Naive B cell (primary cell): ENCODE results near the gene ATF6. TPM values are rescaled to one million over a fixed set of nuclear protein-coding genes. Genes with fewer than 3 reads are reported as not detected.

Source experiments
- ATAC-seq, 2 donors: fragments of 150-1000 bp; cut with Tn5 transposase; 2 replicates each; pipeline ENCODE4 v1.10.0; 2021; ENCODE audit warnings: low read depth in 2 of 2, mild to moderate bottlenecking in 2 of 2, moderate library complexity in 2 of 2
- DNase-seq: peaks from one replicate; pipeline ENCODE4 v3.0.0; 2022
- H3K27ac Mint-ChIP-seq, 6 donors: one replicate each; pipeline ENCODE4 v1.8.0; 2020 to 2022; ENCODE audit warnings: mild to moderate bottlenecking in 6 of 6, mixed read lengths in 6 of 6, moderate library complexity in 5 of 6, inconsistent platforms in 2 of 6
- H3K27me3 Mint-ChIP-seq, 3 donors: one replicate each; pipeline ENCODE4 v1.8.0; 2021 to 2022; ENCODE audit warnings: mixed read lengths in 3 of 3, mild to moderate bottlenecking in 1 of 3
- H3K36me3 Mint-ChIP-seq, 2 donors: one replicate each; pipeline ENCODE4 v1.8.0; 2020 to 2022; ENCODE audit warnings: mixed read lengths in 2 of 2, inconsistent platforms in 1 of 2, mild to moderate bottlenecking in 1 of 2
- H3K4me1 Mint-ChIP-seq, 3 donors: one replicate each; pipeline ENCODE4 v1.8.0; 2020 to 2022; ENCODE audit warnings: mixed read lengths in 3 of 3, inconsistent platforms in 1 of 3, mild to moderate bottlenecking in 1 of 3, moderate library complexity in 1 of 3
- H3K4me3 Mint-ChIP-seq, 8 donors: one replicate each; pipeline ENCODE4 v1.8.0; 2020 to 2022; ENCODE audit warnings: mild to moderate bottlenecking in 8 of 8, mixed read lengths in 8 of 8, moderate library complexity in 8 of 8, inconsistent platforms in 2 of 8
- H3K9me3 Mint-ChIP-seq, 7 donors: one replicate each; pipeline ENCODE4 v1.8.0; 2020 to 2022; ENCODE audit warnings: mixed read lengths in 7 of 7, mild to moderate bottlenecking in 5 of 7, inconsistent platforms in 2 of 7, moderate library complexity in 1 of 7
- polyA plus RNA-seq, 6 donors: library from polyadenylated mRNA; unstranded; fragments of 300-500 nt; fragmentation: Illumina TruSeq; gene quantifications; one replicate each; pipeline ENCODE4 v1.2.3, GENCODE V29; 2021; ENCODE audit warnings: low read depth in 6 of 6

ATF6 gene
- polyA plus RNA-seq, 6 donors from 2014 or later = 12.0 to 15.3 (median 14.3) TPM

GRCh38 chr1:161987872-161988271 lies 221.8 kb downstream of the ATF6 start:
- Mint-ChIP-seq H3K27ac (no peak overlapping the region), H3K4me3 (no peak overlapping the region)

GRCh38 chr1:161988413-161988812 lies 222.3 kb downstream of the ATF6 start:
- peaks cover 5 to 7% of the 10 kb centered on the region in 2 donors for H3K36me3 Mint-ChIP-seq
- DNase-seq = no peak

More at GRCh38 chr1:161987872-161988271, 221.8 kb downstream of the ATF6 start:
- Mint-ChIP-seq H3K36me3 (peaks cover 5 to 7% of the 10 kb centered on the region in 2 donors), H3K9me3 (peaks cover 1 to 10% (median 5%) of the 10 kb centered on the region in 7 donors), H3K27me3 (peaks cover 4 to 33% (median 17%) of the 10 kb centered on the region in 3 donors), H3K4me1 (no peaks in the 10 kb centered on the region)
- no peak for ATAC-seq
- DNase-seq = no peak

GRCh38 chr1:161989108-161989507 lies 223.0 kb downstream of the ATF6 start:
- Mint-ChIP-seq H3K27me3 (peaks cover 8 to 26% (median 17%) of the 10 kb centered on the region in 3 donors), H3K27ac (no peak overlapping the region), H3K36me3 (peaks cover 5 to 7% of the 10 kb centered on the region in 2 donors), H3K9me3 (peaks cover 1 to 10% (median 5%) of the 10 kb centered on the region in 7 donors), H3K4me1 (no peaks in the 10 kb centered on the region), H3K4me3 (no peak overlapping the region)
- ATAC-seq (no peak), DNase-seq (no peak)

More at GRCh38 chr1:161988413-161988812, 222.3 kb downstream of the ATF6 start:
- Mint-ChIP-seq H3K4me3 (no peak overlapping the region), H3K27ac (no peak overlapping the region), H3K27me3 (peaks cover 7 to 27% (median 17%) of the 10 kb centered on the region in 3 donors), H3K4me1 (no peaks in the 10 kb centered on the region), H3K9me3 (peaks cover 1 to 10% (median 5%) of the 10 kb centered on the region in 7 donors)
- ATAC-seq = no peak

GRCh38 chr1:161989786-161990185 lies 223.7 kb downstream of the ATF6 start:
- Mint-ChIP-seq H3K36me3 (peaks cover 5 to 7% of the 10 kb centered on the region in 2 donors), H3K27ac (no peak overlapping the region), H3K4me1 (no peaks in the 10 kb centered on the region), H3K4me3 (no peak overlapping the region), H3K9me3 (peaks cover 1 to 10% (median 5%) of the 10 kb centered on the region in 7 donors), H3K27me3 (peaks cover 8 to 24% (median 16%) of the 10 kb centered on the region in 3 donors)
- ATAC-seq (no peak), DNase-seq (no peak)

GRCh38 chr1:161993576-161993975 lies 227.5 kb downstream of the ATF6 start:
- H3K36me3 Mint-ChIP-seq = no peaks in the 10 kb centered on the region

GRCh38 chr1:161994175-161994668 lies 228.1 kb downstream of the ATF6 start:
- Mint-ChIP-seq H3K4me3 (peak overlapping the region in 1 of 8 donors; percentile 54), H3K27me3 (peaks cover under 1 to 21% (median 13%) of the 10 kb centered on the region in 3 donors), H3K36me3 (no peaks in the 10 kb centered on the region), H3K4me1 (no peaks in the 10 kb centered on the region), H3K27ac (no peak overlapping the region), H3K9me3 (no peaks in the 10 kb centered on the region)
- DNase-seq = no peak
- ATAC-seq = no peak

More at GRCh38 chr1:161993576-161993975, 227.5 kb downstream of the ATF6 start:
- Mint-ChIP-seq H3K27ac (no peak overlapping the region), H3K4me1 (no peaks in the 10 kb centered on the region), H3K27me3 (peaks cover 7 to 27% (median 13%) of the 10 kb centered on the region in 3 donors), H3K4me3 (no peak overlapping the region), H3K9me3 (peaks cover 0 to 3% (median under 1%) of the 10 kb centered on the region in 7 donors)
- DNase-seq (no peak), ATAC-seq (no peak)

- Mint-ChIP-seq H3K4me1 (no peaks in the 10 kb centered on the region), H3K27me3 (peaks cover 0 to 14% (median 13%) of the 10 kb centered on the region in 3 donors), H3K27ac (no peak overlapping the region), H3K9me3 (no peaks in the 10 kb centered on the region), H3K36me3 (no peaks in the 10 kb centered on the region), H3K4me3 (no peak overlapping the region)
- ATAC-seq (no peak), DNase-seq (no peak)
These were observed 231.0 kb downstream of the ATF6 start for GRCh38 chr1:161997152-161997551.

- H3K27me3 Mint-ChIP-seq = peaks cover 6 to 22% (median 13%) of the 10 kb centered on the region in 3 donors
- H3K9me3 Mint-ChIP-seq = no peaks in the 10 kb centered on the region
- no peak for ATAC-seq
These were observed 232.7 kb downstream of the ATF6 start for GRCh38 chr1:161998811-161999210.

GRCh38 chr1:161999301-162000052 lies 233.4 kb downstream of the ATF6 start:
- H3K27ac Mint-ChIP-seq = no peak overlapping the region
- DNase-seq (no peak), ATAC-seq (no peak)
- no peaks in the 10 kb centered on the region for H3K9me3 Mint-ChIP-seq
- H3K36me3 Mint-ChIP-seq = no peaks in the 10 kb centered on the region
- H3K4me3 Mint-ChIP-seq = no peak overlapping the region
- peaks cover 6 to 28% (median 15%) of the 10 kb centered on the region in 3 donors for H3K27me3 Mint-ChIP-seq
- peaks cover 0 to 2% (median 0%) of the 10 kb centered on the region in 3 donors for H3K4me1 Mint-ChIP-seq

More at GRCh38 chr1:161998811-161999210, 232.7 kb downstream of the ATF6 start:
- Mint-ChIP-seq H3K36me3 (no peaks in the 10 kb centered on the region), H3K27ac (no peak overlapping the region), H3K4me3 (no peak overlapping the region), H3K4me1 (peaks cover 0 to 2% (median 0%) of the 10 kb centered on the region in 3 donors)
- DNase-seq = no peak

- no peak overlapping the region for H3K4me3 Mint-ChIP-seq
- H3K27me3 Mint-ChIP-seq = peaks cover 12 to 34% (median 20%) of the 10 kb centered on the region in 3 donors
- no peak overlapping the region for H3K27ac Mint-ChIP-seq
- DNase-seq = no peak
- peaks cover 0 to 2% (median 0%) of the 10 kb centered on the region in 3 donors for H3K4me1 Mint-ChIP-seq
- no peaks in the 10 kb centered on the region for H3K36me3 Mint-ChIP-seq
- no peaks in the 10 kb centered on the region for H3K9me3 Mint-ChIP-seq
- ATAC-seq = no peak
These were observed 233.9 kb downstream of the ATF6 start for GRCh38 chr1:162000053-162000420.

GRCh38 chr1:162003061-162003829 lies 237.1 kb downstream of the ATF6 start:
- ATAC-seq = no peak
- Mint-ChIP-seq H3K4me1 (peaks cover 0 to 2% (median 0%) of the 10 kb centered on the region in 3 donors), H3K4me3 (no peak overlapping the region)

GRCh38 chr1:162003830-162004215 lies 237.7 kb downstream of the ATF6 start:
- Mint-ChIP-seq H3K27ac (peak overlapping the region in 1 of 6 donors; percentile 29), H3K4me3 (no peak overlapping the region), H3K36me3 (no peaks in the 10 kb centered on the region), H3K4me1 (peaks cover 0 to 2% (median 0%) of the 10 kb centered on the region in 3 donors), H3K9me3 (no peaks in the 10 kb centered on the region), H3K27me3 (peaks cover 17 to 36% (median 28%) of the 10 kb centered on the region in 3 donors)
- no peak for ATAC-seq
- no peak for DNase-seq

More at GRCh38 chr1:162003061-162003829, 237.1 kb downstream of the ATF6 start:
- DNase-seq = no peak
- H3K27me3 Mint-ChIP-seq = peaks cover 15 to 36% (median 28%) of the 10 kb centered on the region in 3 donors
- no peaks in the 10 kb centered on the region for H3K36me3 Mint-ChIP-seq
- no peaks in the 10 kb centered on the region for H3K9me3 Mint-ChIP-seq
- peak overlapping the region in 1 of 6 donors; percentile 61 for H3K27ac Mint-ChIP-seq

GRCh38 chr1:162004441-162004950 lies 238.4 kb downstream of the ATF6 start:
- peak overlapping the region in 1 of 6 donors; percentile 53 for H3K27ac Mint-ChIP-seq
- no peaks in the 10 kb centered on the region for H3K9me3 Mint-ChIP-seq
- DNase-seq = no peak
- H3K36me3 Mint-ChIP-seq = no peaks in the 10 kb centered on the region
- peaks cover 21 to 36% (median 28%) of the 10 kb centered on the region in 3 donors for H3K27me3 Mint-ChIP-seq
- H3K4me1 Mint-ChIP-seq = peaks cover 0 to 2% (median 0%) of the 10 kb centered on the region in 3 donors
- no peak overlapping the region for H3K4me3 Mint-ChIP-seq
- no peak for ATAC-seq
